ENCODE data around the gene LRRC4B.
"Not testable (repeated sequence)": the region's sequence is repeated elsewhere in the genome, so short reads cannot be mapped to it uniquely, and the experiment has no call there.

The LRRC4B gene

GRCh38 chr19:50567882-50568727 lies at the start of gene LRRC4B:
Gene LRRC4B, minus strand, starts transcription at chr19:50568435. Its CDS starts 19,597 bp downstream, at chr19:50548838.
- FAIRE-seq (no peak), DNase-seq (ENCODE audit: insufficient read length, low spot score) (no peak)
- TF ChIP-seq POLR2A (IDR thresholded peaks at IDR 0.05; ENCODE audit: low read depth, low read length): no peak

GRCh38 chr19:50612504-50613404 lies 44.5 kb upstream of the LRRC4B start:
- DNase-seq (ENCODE audit: insufficient read length, low spot score); FAIRE-seq: not testable (repeated sequence)

GRCh38 chr19:50607874-50608785 lies 39.9 kb upstream of the LRRC4B start:
- TF ChIP-seq POLR2A (IDR thresholded peaks at IDR 0.05; ENCODE audit: low read depth, low read length): no peak
- peak; percentile 90 for DNase-seq (ENCODE audit: insufficient read length, low spot score)
- no peak for FAIRE-seq

GRCh38 chr19:50607388-50607787 lies 39.2 kb upstream of the LRRC4B start:
- no peak for FAIRE-seq
- no peak for DNase-seq (ENCODE audit: insufficient read length, low spot score)

GRCh38 chr19:50606059-50606836 lies 38.0 kb upstream of the LRRC4B start:
- DNase-seq (ENCODE audit: insufficient read length, low spot score): not testable (repeated sequence)

More at GRCh38 chr19:50607388-50607787, 39.2 kb upstream of the LRRC4B start:
- no peak for TF ChIP-seq POLR2A (IDR thresholded peaks at IDR 0.05; ENCODE audit: low read depth, low read length)

GRCh38 chr19:50604264-50605073 lies 36.2 kb upstream of the LRRC4B start:
- FAIRE-seq; DNase-seq (ENCODE audit: insufficient read length, low spot score): not testable (repeated sequence)

More at GRCh38 chr19:50606059-50606836, 38.0 kb upstream of the LRRC4B start:
- not testable (repeated sequence) for FAIRE-seq

- no peak for TF ChIP-seq POLR2A (IDR thresholded peaks at IDR 0.05; ENCODE audit: low read depth, low read length)
- FAIRE-seq: no peak
- no peak for DNase-seq (ENCODE audit: insufficient read length, low spot score)
These were observed 34.7 kb upstream of the LRRC4B start for GRCh38 chr19:50602935-50603334.

- DNase-seq (ENCODE audit: insufficient read length, low spot score): no peak
- TF ChIP-seq POLR2A (IDR thresholded peaks at IDR 0.05; ENCODE audit: low read depth, low read length): no peak
- FAIRE-seq: no peak
These were observed 34.3 kb upstream of the LRRC4B start for GRCh38 chr19:50602496-50602895.

GRCh38 chr19:50602089-50602422 lies 33.8 kb upstream of the LRRC4B start:
- DNase-seq (ENCODE audit: insufficient read length, low spot score): no peak
- TF ChIP-seq POLR2A (IDR thresholded peaks at IDR 0.05; ENCODE audit: low read depth, low read length): no peak
- FAIRE-seq: no peak

- no peak for FAIRE-seq
- no peak for DNase-seq (ENCODE audit: insufficient read length, low spot score)
- TF ChIP-seq POLR2A (IDR thresholded peaks at IDR 0.05; ENCODE audit: low read depth, low read length): no peak
These were observed 33.3 kb upstream of the LRRC4B start for GRCh38 chr19:50601407-50602088.

GRCh38 chr19:50599427-50599826 lies 31.2 kb upstream of the LRRC4B start:
- DNase-seq (ENCODE audit: insufficient read length, low spot score): no peak
- TF ChIP-seq POLR2A (IDR thresholded peaks at IDR 0.05; ENCODE audit: low read depth, low read length): no peak
- no peak for FAIRE-seq

- no peak for TF ChIP-seq POLR2A (IDR thresholded peaks at IDR 0.05; ENCODE audit: low read depth, low read length)
- DNase-seq (ENCODE audit: insufficient read length, low spot score) (no peak), FAIRE-seq (no peak)
These were observed 22.0 kb upstream of the LRRC4B start for GRCh38 chr19:50590191-50590590.

GRCh38 chr19:50581795-50582660 lies 13.8 kb upstream of the LRRC4B start:
- not testable (repeated sequence) for DNase-seq (ENCODE audit: insufficient read length, low spot score); FAIRE-seq
